ENCODE results near the gene GRIK4. TPM values are rescaled to one million over a fixed set of nuclear protein-coding genes. Genes with fewer than 3 reads are reported as not detected.

GRIK4 gene
- total RNA-seq, 1 donor from 2014 or later: 0.10 TPM

DNA sequence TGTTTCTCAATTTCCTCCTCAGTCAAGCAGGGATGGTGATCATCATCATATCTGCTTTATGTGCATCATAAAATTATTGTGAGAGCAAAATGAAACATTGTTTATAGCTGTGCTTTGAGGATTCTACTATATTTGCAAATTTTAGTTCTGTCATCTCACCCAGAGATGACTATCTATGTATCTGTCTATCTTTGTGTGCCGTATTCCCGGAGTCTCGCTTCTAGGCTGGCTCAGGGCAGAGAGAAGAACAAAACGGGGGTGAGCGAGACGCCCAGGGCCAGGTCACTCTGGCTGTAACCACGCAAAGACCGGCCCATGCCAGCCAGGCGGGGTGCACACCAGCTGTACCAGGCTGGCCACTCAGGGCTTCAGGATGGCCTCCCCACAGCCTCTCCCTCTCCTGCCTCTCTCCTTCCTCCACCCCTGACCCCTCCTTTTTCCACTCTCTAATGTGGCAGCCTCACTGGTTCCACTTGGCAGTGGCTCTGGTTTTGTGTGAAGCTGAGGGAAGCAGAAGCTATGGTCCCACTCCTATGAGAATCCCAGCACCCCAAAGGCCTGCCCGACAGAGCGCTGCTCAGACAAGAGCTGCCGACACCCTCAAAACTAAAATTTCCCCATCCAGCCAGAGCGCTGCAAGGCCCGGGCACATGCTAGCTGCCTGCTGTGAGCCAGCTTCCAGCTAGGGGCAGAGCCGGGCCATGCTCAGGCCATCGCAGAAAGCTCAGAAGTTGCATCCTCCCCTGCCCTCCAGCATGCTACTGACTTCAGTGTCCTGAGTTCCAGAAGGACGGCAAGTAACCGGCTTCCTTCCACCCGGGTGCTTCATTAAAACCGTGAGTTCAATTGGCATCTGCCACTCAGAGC is 372.8 kb downstream of the GRIK4 start:
- no peak for DNase-seq

- DNase-seq: no peak
Observed at GRCh38 chr11:120890609-120891320, 379.2 kb downstream of the GRIK4 start.

DNA sequence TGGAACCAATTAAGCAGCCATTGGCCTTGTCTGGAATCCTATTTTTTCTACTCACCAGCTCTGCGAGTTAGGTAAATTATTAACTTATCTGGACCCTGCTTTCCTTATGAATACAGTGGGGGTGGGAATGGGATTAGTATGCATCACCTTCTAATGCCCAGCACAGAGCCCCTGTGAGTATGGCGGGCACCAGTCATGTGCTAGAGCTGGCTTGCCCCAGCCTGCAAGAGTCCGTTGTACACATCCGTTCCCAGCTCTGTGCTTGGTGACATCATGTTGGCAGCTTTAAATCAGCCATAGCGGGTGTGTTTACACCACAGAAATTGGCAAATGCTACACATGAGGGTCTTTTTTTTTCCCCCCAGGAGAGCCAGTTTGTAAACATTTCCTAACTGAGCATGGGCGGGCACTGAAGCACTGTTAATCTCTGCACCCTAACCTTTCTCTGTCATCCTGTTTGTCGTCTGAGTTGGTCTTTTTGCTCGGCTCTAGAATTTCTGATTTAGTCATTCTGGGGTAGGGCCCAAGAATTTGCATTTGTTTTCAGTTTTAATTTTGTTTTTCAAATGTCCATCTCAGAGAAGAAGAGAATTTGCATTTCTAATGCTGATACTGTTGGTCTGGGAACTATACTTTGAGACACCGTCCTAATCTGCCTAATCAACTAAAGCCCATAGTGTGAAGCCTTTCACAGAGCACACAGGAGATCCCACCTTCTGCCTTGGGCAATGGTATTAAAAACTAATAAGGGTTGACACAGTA is 382.1 kb downstream of the GRIK4 start:
- DNase-seq: no peak

GRCh38 chr11:120894202-120894985 is 382.8 kb downstream of the GRIK4 start:
- peak; percentile 91 for DNase-seq

DNA sequence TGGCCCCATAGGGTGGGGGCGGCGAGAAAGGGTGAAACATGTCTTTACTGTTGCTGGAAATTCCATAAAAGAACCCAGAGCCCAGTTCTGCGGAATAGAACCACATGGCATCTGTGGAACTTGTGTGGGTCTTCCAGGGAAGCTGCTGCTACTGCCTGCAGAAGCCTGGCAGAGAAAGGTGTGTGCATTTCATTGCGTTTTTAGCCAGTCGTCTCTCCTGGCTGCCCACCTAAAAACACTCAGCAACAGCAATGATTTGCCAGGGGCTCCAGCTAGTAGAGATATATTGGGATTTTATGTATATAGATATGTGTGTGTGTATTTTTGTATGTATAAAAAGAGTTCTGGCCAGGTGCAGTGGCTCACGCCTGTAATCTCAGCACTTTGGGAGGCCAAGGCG is 385.1 kb downstream of the GRIK4 start:
- DNase-seq: no peak

GRCh38 chr11:120898568-120898967 is 387.0 kb downstream of the GRIK4 start:
- DNase-seq: no peak

DNA sequence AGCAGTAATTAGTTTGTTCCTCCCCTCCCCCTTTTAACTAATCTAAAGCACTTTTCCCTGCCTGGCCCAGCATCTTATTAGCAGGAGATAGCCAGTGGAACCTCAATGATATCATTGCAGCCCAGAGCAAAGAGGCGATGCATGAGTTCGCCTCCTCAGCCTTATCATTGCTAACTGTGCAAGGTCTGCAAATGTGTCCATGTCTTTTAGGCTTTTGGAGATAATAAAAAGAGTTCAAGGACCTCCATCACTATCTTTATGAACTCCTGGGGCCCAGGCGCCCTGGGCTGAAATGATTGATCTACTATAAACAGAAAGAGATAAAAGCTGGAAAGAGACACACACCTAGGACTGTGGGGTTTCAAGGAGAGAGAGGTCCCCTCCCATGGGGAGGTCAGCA is 388.2 kb downstream of the GRIK4 start:
- no peak for DNase-seq

GRCh38 chr11:120900643-120901042 is 389.1 kb downstream of the GRIK4 start:
- peak; percentile 47 for DNase-seq

GRCh38 chr11:120903686-120904085 is 392.1 kb downstream of the GRIK4 start:
- DNase-seq: no peak

GRCh38 chr11:120904116-120904515 is 392.6 kb downstream of the GRIK4 start:
- no peak for DNase-seq

- DNase-seq: no peak
Observed at GRCh38 chr11:120906766-120907165, 395.2 kb downstream of the GRIK4 start.

GRCh38 chr11:120907971-120908370 is 396.4 kb downstream of the GRIK4 start:
- no peak for DNase-seq

GRCh38 chr11:120908461-120909181 is 397.1 kb downstream of the GRIK4 start:
- DNase-seq: no peak

GRCh38 chr11:120909676-120910416 is 398.3 kb downstream of the GRIK4 start:
- DNase-seq: no peak

DNA sequence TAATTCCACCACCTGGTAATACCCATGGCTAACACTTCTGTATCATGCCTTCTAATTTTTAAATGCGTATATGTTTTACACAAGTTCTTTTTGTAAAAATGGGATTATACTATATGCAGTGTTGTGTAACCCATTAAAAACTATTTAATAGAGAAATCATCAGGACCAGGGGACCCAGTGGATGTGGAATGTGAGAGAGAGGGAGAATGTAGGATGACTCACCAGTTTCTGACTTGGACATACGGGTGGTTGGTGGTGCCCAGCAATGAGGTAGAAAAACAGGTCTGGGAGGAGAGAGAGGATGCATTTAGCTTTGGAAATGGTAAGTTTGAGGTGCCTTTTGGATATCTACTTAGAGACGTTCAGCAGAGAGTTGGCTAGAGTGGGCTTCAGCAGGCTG is 400.4 kb downstream of the GRIK4 start:
- no peak for DNase-seq

DNA sequence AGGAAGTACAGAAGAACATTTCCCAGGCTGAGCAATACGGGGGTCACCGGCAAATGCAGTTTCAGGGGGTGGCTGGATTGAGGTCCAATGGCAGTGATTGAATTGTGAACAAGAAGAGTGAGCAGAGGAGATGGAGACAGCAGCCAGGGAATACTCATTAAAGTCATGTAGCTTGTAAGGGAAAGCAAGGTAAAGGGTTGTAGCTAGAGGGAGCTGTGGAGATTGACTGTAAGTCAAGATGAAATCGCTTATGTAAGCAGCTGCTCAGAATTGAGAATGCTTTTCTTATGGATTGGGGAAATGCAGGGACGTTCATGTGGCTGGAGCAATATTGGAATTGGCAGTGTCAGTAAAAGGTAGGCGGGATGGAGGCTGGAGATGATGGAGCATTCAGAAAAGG is 401.0 kb downstream of the GRIK4 start:
- DNase-seq: peak; percentile 61

GRCh38 chr11:120912915-120913314 is 401.4 kb downstream of the GRIK4 start:
- DNase-seq: no peak

DNA sequence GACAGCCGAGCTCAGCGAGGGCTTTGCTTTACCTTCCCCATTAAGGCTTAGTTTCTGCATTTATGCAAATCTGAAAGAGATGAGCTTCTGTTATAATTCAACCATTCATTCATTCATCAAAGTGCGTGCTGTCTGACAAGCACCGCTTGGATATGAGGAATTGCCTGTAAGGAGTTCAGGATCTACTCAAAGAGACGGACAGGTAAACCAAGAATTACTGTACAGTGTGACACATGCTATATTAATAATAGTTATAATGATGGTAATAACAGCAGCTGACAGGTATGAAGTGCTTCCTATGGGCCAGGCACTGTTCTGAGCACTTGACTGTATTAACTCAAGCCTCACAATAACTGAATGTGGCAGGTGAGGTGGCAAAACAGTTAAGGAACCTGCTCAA is 402.5 kb downstream of the GRIK4 start:
- no peak for DNase-seq

- DNase-seq: no peak
Observed at GRCh38 chr11:120914601-120915000, 403.1 kb downstream of the GRIK4 start.

DNA sequence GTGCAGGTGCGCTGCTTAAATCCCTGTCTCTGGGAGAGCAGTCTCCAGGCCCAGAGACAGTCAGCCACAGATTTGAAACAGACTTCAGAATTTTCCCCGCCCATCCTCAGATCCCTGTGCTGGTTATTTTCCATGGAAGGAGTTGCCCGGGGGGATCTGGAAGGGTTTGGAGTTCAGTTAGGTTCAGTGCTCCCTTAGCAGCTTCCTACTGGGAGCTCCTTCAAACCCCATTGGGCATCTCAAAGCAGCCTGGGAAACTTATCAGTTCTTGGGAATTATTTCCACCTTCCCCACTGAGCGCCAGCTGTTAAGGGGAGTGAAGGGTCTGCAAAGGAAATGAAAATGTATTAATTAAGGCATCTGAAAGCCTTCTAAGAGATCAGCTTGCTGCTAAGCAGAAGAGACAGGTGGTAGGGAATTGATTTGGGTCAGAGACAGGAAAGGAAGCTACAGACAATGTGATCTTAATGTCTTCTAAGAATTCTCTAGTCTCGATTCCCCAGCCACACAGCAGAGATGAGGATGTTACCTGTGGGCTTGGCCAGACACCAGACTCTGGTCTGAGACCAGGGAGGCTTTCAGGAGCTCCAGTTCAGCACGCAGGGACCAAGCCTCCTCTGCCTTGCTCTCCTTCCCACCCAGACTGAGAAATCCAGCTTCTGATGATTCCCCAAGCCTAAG is 406.2 kb downstream of the GRIK4 start:
- DNase-seq: no peak

All from tongue (tissue), 2 donors.